ENCODE results near the gene FUT4.

GRCh38 chr11:94528551-94528950, 15.2 kb upstream of the FUT4 start:
- TF ChIP-seq CTCF (IDR thresholded peaks at IDR 0.05) (no peak), POLR2A (IDR thresholded peaks at IDR 0.05) (no peak)

Measured in body of pancreas (tissue), 4 donors.